ENCODE measurements around the gene TNFSF18. TPM values are rescaled to one million over a fixed set of nuclear protein-coding genes. Genes with fewer than 3 reads are reported as not detected.
"Not testable (repeated sequence)": the region's sequence is repeated elsewhere in the genome, so short reads cannot be mapped to it uniquely, and the experiment has no call there.

TNFSF18 gene
- total RNA-seq, 4 donors from 2014 or later = 0.28 to 0.36 TPM; not detected in 2

GRCh38 chr1:173084292-173084691, 33.6 kb upstream of the TNFSF18 start:
- TF ChIP-seq, protein P1, sequence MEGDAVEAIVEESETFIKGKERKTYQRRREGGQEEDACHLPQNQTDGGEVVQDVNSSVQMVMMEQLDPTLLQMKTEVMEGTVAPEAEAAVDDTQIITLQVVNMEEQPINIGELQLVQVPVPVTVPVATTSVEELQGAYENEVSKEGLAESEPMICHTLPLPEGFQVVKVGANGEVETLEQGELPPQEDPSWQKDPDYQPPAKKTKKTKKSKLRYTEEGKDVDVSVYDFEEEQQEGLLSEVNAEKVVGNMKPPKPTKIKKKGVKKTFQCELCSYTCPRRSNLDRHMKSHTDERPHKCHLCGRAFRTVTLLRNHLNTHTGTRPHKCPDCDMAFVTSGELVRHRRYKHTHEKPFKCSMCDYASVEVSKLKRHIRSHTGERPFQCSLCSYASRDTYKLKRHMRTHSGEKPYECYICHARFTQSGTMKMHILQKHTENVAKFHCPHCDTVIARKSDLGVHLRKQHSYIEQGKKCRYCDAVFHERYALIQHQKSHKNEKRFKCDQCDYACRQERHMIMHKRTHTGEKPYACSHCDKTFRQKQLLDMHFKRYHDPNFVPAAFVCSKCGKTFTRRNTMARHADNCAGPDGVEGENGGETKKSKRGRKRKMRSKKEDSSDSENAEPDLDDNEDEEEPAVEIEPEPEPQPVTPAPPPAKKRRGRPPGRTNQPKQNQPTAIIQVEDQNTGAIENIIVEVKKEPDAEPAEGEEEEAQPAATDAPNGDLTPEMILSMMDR (IDR thresholded peaks at IDR 0.05) = no peak
- no peak for ATAC-seq (ENCODE audit: low FRiP score)
- no peak for DNase-seq (ENCODE audit: low spot score)

GRCh38 chr1:173082913-173083312, 32.2 kb upstream of the TNFSF18 start:
- no peak for ATAC-seq (ENCODE audit: low FRiP score)
- TF ChIP-seq, protein P1 (IDR thresholded peaks at IDR 0.05) = no peak

GRCh38 chr1:173074217-173074616, 23.5 kb upstream of the TNFSF18 start:
- not testable (repeated sequence) for DNase-seq (ENCODE audit: low spot score); ATAC-seq (ENCODE audit: low FRiP score)

More at GRCh38 chr1:173082913-173083312, 32.2 kb upstream of the TNFSF18 start:
- no peak for DNase-seq (ENCODE audit: low spot score)

DNA sequence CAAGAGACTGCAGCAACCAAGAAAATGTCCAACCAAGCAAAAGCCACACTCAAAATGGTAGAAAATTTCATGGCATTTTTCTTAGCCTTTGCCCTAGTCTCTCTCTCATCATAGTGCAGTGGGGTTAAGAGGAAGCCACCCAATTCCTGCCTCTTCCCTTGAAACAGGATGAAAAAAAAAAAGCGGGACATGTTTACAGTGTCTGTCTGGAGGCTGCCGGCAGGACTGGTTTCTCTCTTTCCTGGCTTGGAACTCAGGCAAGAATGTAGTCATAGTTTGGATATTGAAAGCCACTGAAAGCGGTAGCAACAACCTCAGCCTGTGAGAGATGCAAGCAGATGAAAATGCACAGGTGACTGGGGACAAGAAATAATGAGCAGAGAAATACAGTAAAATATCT, 13.3 kb upstream of the TNFSF18 start:
- no peak for DNase-seq (ENCODE audit: low spot score)
- no peak for ATAC-seq (ENCODE audit: low FRiP score)
- TF ChIP-seq, protein P1 (IDR thresholded peaks at IDR 0.05) = no peak

GRCh38 chr1:173063171-173063570, 12.4 kb upstream of the TNFSF18 start:
- DNase-seq (ENCODE audit: low spot score) (no peak), ATAC-seq (ENCODE audit: low FRiP score) (no peak)
- TF ChIP-seq, protein P1 (IDR thresholded peaks at IDR 0.05) = no peak

GRCh38 chr1:173062150-173062938, 11.6 kb upstream of the TNFSF18 start:
- no peak for ATAC-seq (ENCODE audit: low FRiP score)
- TF ChIP-seq, protein P1 (IDR thresholded peaks at IDR 0.05) = no peak
- DNase-seq (ENCODE audit: low spot score) = no peak

DNA sequence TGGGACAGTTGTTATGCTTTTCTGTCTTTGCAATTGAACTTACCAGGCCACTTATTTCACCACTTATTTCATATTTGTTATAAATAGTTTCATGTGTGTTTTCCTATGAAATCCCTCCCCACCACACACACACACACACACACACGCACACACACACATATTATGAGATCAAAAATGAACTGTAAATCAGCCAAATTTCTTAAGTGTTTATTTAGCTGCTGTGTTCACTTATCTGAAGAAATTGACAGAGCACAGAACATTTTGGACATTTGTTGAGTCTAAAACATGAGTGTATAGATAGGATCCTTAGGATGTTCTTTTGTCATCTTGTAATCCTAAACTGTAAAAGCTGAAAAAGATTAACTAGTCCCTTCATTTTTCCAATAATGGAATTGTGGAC, 7.8 kb upstream of the TNFSF18 start:
- no peak for DNase-seq (ENCODE audit: low spot score)
- no peak for ATAC-seq (ENCODE audit: low FRiP score)
- TF ChIP-seq, protein P1 (IDR thresholded peaks at IDR 0.05) = no peak

All from omental fat pad (tissue), 4 donors.